ENCODE measurements around the gene ZNF511.

The ZNF511 gene

DNA sequence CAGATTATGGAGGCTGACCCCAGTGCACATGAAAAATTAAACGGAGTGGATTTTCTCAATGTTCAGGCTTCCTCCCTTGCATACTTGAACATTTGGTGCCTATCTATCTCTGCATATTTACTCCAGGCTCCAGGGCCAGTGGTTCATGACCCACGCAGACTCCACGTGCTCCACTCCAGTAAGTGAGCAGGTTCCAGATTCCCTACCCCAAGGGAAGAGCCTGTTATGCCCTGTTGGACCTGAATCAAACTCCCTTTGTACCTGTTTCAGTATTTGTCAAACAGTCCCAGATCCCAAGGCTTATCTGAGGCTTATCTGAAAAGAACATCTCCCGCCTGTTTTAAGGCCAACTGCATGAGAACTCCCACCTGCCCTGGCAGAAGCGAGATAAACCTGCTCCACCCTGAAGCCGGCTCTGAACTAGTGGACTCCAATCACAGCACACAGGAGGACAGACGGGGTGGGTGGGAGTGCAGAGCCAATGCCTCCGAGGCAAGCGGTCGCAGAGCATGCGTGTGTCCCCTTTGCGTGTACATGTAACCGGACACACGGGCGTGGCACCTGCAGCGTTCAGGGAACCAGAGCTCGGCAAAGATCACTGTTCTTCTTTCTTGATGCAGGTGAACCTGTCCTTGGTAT is 51.4 kb downstream of the ZNF511 start:
- Histone ChIP-seq H3K79me2 (ENCODE audit: insufficient read depth, low read length) (no peaks in the 10 kb centered on the region), H3K27ac (ENCODE audit: low read depth, low read length, poor library complexity, severe bottlenecking) (no peak overlapping the region), H3K4me1 (ENCODE audit: insufficient read depth, low read length, severe bottlenecking) (peaks cover 7% of the 10 kb centered on the region), H3K4me3 (ENCODE audit: low read depth, low read length, poor library complexity, severe bottlenecking) (no peak overlapping the region), H3K9me2 (ENCODE audit: low read depth, low read length) (no peaks in the 10 kb centered on the region), H3K36me3 (ENCODE audit: insufficient read depth, low read length) (peaks cover 9% of the 10 kb centered on the region), H2AFZ (ENCODE audit: low read length) (no peak overlapping the region), H4K20me1 (ENCODE audit: insufficient read depth, low read length) (no peaks in the 10 kb centered on the region), H3K27me3 (ENCODE audit: insufficient read depth, low read length) (no peaks in the 10 kb centered on the region), H3K9ac (ENCODE audit: low read length) (no peak overlapping the region), H3K4me2 (ENCODE audit: low read length) (no peak overlapping the region), H3F3A (ENCODE audit: insufficient read depth, low read length) (no peaks in the 10 kb centered on the region), H3K9me3 (ENCODE audit: low read length) (no peaks in the 10 kb centered on the region)
- TF ChIP-seq EZH2 (IDR thresholded peaks at IDR 0.05; ENCODE audit: borderline replicate concordance, low read length), result no peak
- TF ChIP-seq, protein P1, sequence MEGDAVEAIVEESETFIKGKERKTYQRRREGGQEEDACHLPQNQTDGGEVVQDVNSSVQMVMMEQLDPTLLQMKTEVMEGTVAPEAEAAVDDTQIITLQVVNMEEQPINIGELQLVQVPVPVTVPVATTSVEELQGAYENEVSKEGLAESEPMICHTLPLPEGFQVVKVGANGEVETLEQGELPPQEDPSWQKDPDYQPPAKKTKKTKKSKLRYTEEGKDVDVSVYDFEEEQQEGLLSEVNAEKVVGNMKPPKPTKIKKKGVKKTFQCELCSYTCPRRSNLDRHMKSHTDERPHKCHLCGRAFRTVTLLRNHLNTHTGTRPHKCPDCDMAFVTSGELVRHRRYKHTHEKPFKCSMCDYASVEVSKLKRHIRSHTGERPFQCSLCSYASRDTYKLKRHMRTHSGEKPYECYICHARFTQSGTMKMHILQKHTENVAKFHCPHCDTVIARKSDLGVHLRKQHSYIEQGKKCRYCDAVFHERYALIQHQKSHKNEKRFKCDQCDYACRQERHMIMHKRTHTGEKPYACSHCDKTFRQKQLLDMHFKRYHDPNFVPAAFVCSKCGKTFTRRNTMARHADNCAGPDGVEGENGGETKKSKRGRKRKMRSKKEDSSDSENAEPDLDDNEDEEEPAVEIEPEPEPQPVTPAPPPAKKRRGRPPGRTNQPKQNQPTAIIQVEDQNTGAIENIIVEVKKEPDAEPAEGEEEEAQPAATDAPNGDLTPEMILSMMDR (IDR thresholded peaks at IDR 0.05; ENCODE audit: low read length), result no peak

DNA sequence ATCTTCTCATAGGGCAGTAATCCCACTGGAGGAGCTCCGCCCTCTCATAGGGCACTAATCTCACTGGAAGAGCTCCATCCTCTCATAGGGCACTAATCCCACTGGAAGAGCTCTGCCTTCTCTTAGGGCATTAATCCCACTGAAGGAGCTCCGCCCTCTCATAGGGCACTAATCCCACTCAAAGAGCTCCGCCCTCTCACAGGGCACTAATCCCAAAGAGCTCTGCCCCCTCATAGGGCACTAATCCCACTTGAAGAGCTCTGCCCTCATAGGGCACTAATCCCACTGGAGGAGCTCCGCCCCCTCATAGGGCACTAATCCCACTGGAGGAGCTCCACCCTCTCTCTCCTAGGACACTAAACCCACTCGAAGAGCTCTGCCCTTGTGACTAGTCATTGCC is 52.5 kb downstream of the ZNF511 start:
- Histone ChIP-seq H3K27me3 (ENCODE audit: insufficient read depth, low read length) (no peaks in the 10 kb centered on the region), H3K36me3 (ENCODE audit: insufficient read depth, low read length) (peaks cover 20% of the 10 kb centered on the region), H3K4me2 (ENCODE audit: low read length) (no peak overlapping the region), H2AFZ (ENCODE audit: low read length) (no peak overlapping the region), H3K9ac (ENCODE audit: low read length) (no peak overlapping the region), H3K9me2 (ENCODE audit: low read depth, low read length) (no peaks in the 10 kb centered on the region), H3K4me3 (ENCODE audit: low read depth, low read length, poor library complexity, severe bottlenecking) (no peak overlapping the region), H3F3A (ENCODE audit: insufficient read depth, low read length) (no peaks in the 10 kb centered on the region), H3K27ac (ENCODE audit: low read depth, low read length, poor library complexity, severe bottlenecking) (no peak overlapping the region), H4K20me1 (ENCODE audit: insufficient read depth, low read length) (no peaks in the 10 kb centered on the region), H3K4me1 (ENCODE audit: insufficient read depth, low read length, severe bottlenecking) (peaks cover 7% of the 10 kb centered on the region), H3K9me3 (ENCODE audit: low read length) (no peaks in the 10 kb centered on the region), H3K79me2 (ENCODE audit: insufficient read depth, low read length) (no peaks in the 10 kb centered on the region)
- TF ChIP-seq, protein P1 (IDR thresholded peaks at IDR 0.05; ENCODE audit: low read length), result no peak
- TF ChIP-seq EZH2 (IDR thresholded peaks at IDR 0.05; ENCODE audit: borderline replicate concordance, low read length), result no peak

DNA sequence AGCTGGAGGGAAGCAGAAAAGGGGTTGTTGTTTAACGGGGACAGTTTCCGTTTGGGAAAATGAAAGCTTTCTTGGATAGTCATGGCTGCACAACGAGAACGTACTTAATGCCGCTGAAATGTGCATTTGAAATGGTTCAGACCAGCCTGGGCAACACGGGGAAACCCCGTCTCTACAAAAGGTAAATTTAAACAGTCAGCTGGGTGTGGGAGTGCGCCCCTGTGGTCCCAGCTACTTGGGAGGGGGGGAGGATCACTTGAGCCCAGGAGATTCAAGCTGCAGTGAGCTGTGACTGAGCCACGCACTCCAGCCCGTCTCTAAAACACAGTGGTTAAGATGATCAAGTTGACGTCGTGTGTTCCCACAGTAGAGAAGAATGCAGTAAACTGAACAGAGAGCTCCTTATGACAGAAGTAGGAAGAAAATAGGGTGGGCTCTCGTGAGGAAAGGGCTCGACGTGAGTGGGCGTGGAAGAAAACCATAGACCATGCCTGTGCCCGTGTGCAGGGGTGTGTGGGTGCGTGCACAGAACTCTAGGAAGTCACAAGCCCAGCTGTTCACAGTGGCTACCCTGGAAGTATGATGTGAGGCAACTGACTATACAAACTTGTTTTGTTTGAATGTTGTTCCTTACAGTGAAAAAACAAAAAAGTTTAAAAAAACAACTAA is 53.2 kb downstream of the ZNF511 start:
- TF ChIP-seq, protein P1 (IDR thresholded peaks at IDR 0.05; ENCODE audit: low read length), result no peak
- no peak for TF ChIP-seq EZH2 (IDR thresholded peaks at IDR 0.05; ENCODE audit: borderline replicate concordance, low read length)
- Histone ChIP-seq H3K36me3 (ENCODE audit: insufficient read depth, low read length) (peaks cover 25% of the 10 kb centered on the region), H3K4me1 (ENCODE audit: insufficient read depth, low read length, severe bottlenecking) (peaks cover 7% of the 10 kb centered on the region), H2AFZ (ENCODE audit: low read length) (no peak overlapping the region), H3K9me3 (ENCODE audit: low read length) (no peaks in the 10 kb centered on the region), H3K4me2 (ENCODE audit: low read length) (no peak overlapping the region), H3K27ac (ENCODE audit: low read depth, low read length, poor library complexity, severe bottlenecking) (no peak overlapping the region), H3K27me3 (ENCODE audit: insufficient read depth, low read length) (no peaks in the 10 kb centered on the region), H3K4me3 (ENCODE audit: low read depth, low read length, poor library complexity, severe bottlenecking) (no peak overlapping the region), H3K9me2 (ENCODE audit: low read depth, low read length) (no peaks in the 10 kb centered on the region), H4K20me1 (ENCODE audit: insufficient read depth, low read length) (no peaks in the 10 kb centered on the region), H3K79me2 (ENCODE audit: insufficient read depth, low read length) (no peaks in the 10 kb centered on the region), H3F3A (ENCODE audit: insufficient read depth, low read length) (no peaks in the 10 kb centered on the region), H3K9ac (ENCODE audit: low read length) (no peak overlapping the region)

Data from OCI-LY1 (cell line).